ENCODE results near the gene TUFT1. TPM values are rescaled to one million over a fixed set of nuclear protein-coding genes. Genes with fewer than 3 reads are reported as not detected.

TUFT1 gene
- total RNA-seq, 1 experiment from 2014 or later, result 34.9 TPM

- H3K36me3 ChIP-seq (ENCODE audit: control insufficient read depth, insufficient read depth, low read length), result no peaks in the 10 kb centered on the region
- POLR2A ChIA-PET, result no interaction called here
- Mint-ChIP-seq H3K36me3 (ENCODE audit: insufficient read depth, unreplicated experiment) (no peaks in the 10 kb centered on the region), H3K4me3 (ENCODE audit: unreplicated experiment) (no peak overlapping the region), H3K27me3 (ENCODE audit: insufficient read depth, unreplicated experiment) (no peaks in the 10 kb centered on the region), H3K27ac (ENCODE audit: unreplicated experiment) (no peak overlapping the region), H3K4me1 (ENCODE audit: low read depth, unreplicated experiment) (peaks cover 22% of the 10 kb centered on the region), H3K9me3 (ENCODE audit: unreplicated experiment) (no peaks in the 10 kb centered on the region)
- no TSS peak for BruUV-seq (replicated peaks)
- no peaks in the 10 kb centered on the region for H3K27me3 ChIP-seq (replicated peaks; ENCODE audit: control insufficient read depth, insufficient read depth, low read length)
- H3K9me3 ChIP-seq, result no peaks in the 10 kb centered on the region
- no peak overlapping the region for H3K4me3 ChIP-seq (ENCODE audit: low read depth, low read length)
- TF ChIP-seq CTCF (IDR thresholded peaks at IDR 0.05; ENCODE audit: insufficient read depth in 1 of 2, low read depth in 1 of 2, low read length in 1 of 2, severe bottlenecking in 1 of 2, unreplicated experiment in 1 of 2), result peak; percentile 26 to 29
- peak in 1 of 2 experiments; percentile 42 for DNase-seq
- intact Hi-C loops (cut with micrococcal nuclease; ENCODE audit: unreplicated experiment), result loop anchor here (1.0 kb wide), 1 partner anchor 13 kb away; no protein-coding TSS in a partner anchor
- peaks cover 40% of the 10 kb centered on the region for H3K4me1 ChIP-seq
- CTCF ChIA-PET, result interaction anchor here (0.7 kb wide), 1 partner anchor 1853 kb away, joined by 4 read pairs; no protein-coding TSS in a partner anchor
Measured at GRCh38 chr1:151501474-151501873, 38.6 kb upstream of the TUFT1 start.

- intact Hi-C loops (cut with micrococcal nuclease; ENCODE audit: unreplicated experiment), result no loop called here
- peaks cover 40% of the 10 kb centered on the region for H3K4me1 ChIP-seq
- Mint-ChIP-seq H3K4me3 (ENCODE audit: unreplicated experiment) (peak overlapping the region; percentile 5), H3K27ac (ENCODE audit: unreplicated experiment) (peak overlapping the region; percentile 79), H3K36me3 (ENCODE audit: insufficient read depth, unreplicated experiment) (no peaks in the 10 kb centered on the region), H3K4me1 (ENCODE audit: low read depth, unreplicated experiment) (peaks cover 26% of the 10 kb centered on the region), H3K9me3 (ENCODE audit: unreplicated experiment) (no peaks in the 10 kb centered on the region), H3K27me3 (ENCODE audit: insufficient read depth, unreplicated experiment) (no peaks in the 10 kb centered on the region)
- ChIA-PET POLR2A (interaction anchor here (0.5 to 0.9 kb wide), 3 partner anchors 9 to 57 kb away, joined by 4 to 7 read pairs (median 5); partner anchors contain the start of genes CGN and TUFT1), CTCF (interaction anchor here (0.6 to 0.7 kb wide), 2 partner anchors 12 to 1852 kb away, joined by 3 to 4 read pairs; no protein-coding TSS in a partner anchor)
- H3K9me3 ChIP-seq, result no peaks in the 10 kb centered on the region
- no peak for DNase-seq
- no peak overlapping the region for H3K4me3 ChIP-seq (ENCODE audit: low read depth, low read length)
- H3K27me3 ChIP-seq (replicated peaks; ENCODE audit: control insufficient read depth, insufficient read depth, low read length), result no peaks in the 10 kb centered on the region
- TF ChIP-seq CTCF (IDR thresholded peaks at IDR 0.05; ENCODE audit: insufficient read depth in 1 of 2, low read depth in 1 of 2, low read length in 1 of 2, severe bottlenecking in 1 of 2, unreplicated experiment in 1 of 2), result no peak
- no peaks in the 10 kb centered on the region for H3K36me3 ChIP-seq (ENCODE audit: control insufficient read depth, insufficient read depth, low read length)
- no TSS peak for BruUV-seq (replicated peaks)
Measured at GRCh38 chr1:151502035-151502700, 37.9 kb upstream of the TUFT1 start.

- no peak overlapping the region for H3K4me3 ChIP-seq (ENCODE audit: low read depth, low read length)
- POLR2A ChIA-PET, result interaction anchor here (0.5 to 0.9 kb wide), 2 partner anchors 8 to 37 kb away, joined by 4 to 5 read pairs; partner anchors contain the start of genes CGN and TUFT1
- BruUV-seq (replicated peaks), result no TSS peak
Measured at GRCh38 chr1:151502859-151503780, 37.0 kb upstream of the TUFT1 start.

More at GRCh38 chr1:151502859-151503780, 37.0 kb upstream of the TUFT1 start:
- intact Hi-C loops (cut with micrococcal nuclease; ENCODE audit: unreplicated experiment), result no loop called here
- H3K27ac Mint-ChIP-seq (ENCODE audit: unreplicated experiment), result peak overlapping the region; percentile 79
- no peaks in the 10 kb centered on the region for H3K27me3 Mint-ChIP-seq (ENCODE audit: insufficient read depth, unreplicated experiment)
- DNase-seq, result no peak
- Histone ChIP-seq H3K4me1 (peaks cover 40% of the 10 kb centered on the region), H3K9me3 (no peaks in the 10 kb centered on the region), H3K27me3 (replicated peaks; ENCODE audit: control insufficient read depth, insufficient read depth, low read length) (no peaks in the 10 kb centered on the region), H3K36me3 (ENCODE audit: control insufficient read depth, insufficient read depth, low read length) (no peaks in the 10 kb centered on the region)
- H3K36me3 Mint-ChIP-seq (ENCODE audit: insufficient read depth, unreplicated experiment), result no peaks in the 10 kb centered on the region
- CTCF ChIA-PET, result no interaction called here
- peaks cover 30% of the 10 kb centered on the region for H3K4me1 Mint-ChIP-seq (ENCODE audit: low read depth, unreplicated experiment)
- TF ChIP-seq CTCF (IDR thresholded peaks at IDR 0.05; ENCODE audit: insufficient read depth in 1 of 2, low read depth in 1 of 2, low read length in 1 of 2, severe bottlenecking in 1 of 2, unreplicated experiment in 1 of 2), result no peak
- no peaks in the 10 kb centered on the region for H3K9me3 Mint-ChIP-seq (ENCODE audit: unreplicated experiment)
- H3K4me3 Mint-ChIP-seq (ENCODE audit: unreplicated experiment), result peak overlapping the region; percentile 5

Measured in Caco-2 (cell line).